PFSK-1 (cell line): ENCODE data around the gene ECE2.

Experiments
- FOXP2 ChIP-seq: optimal IDR thresholded peaks from 2 replicates; pipeline ENCODE3; 2011; ENCODE audit warnings: borderline replicate concordance, control low read depth, inconsistent platforms; ENCODE audit not compliant: insufficient read depth; ENCODE audit errors: extremely low read length, extremely low read depth
- POLR2AphosphoS5 ChIP-seq: IDR thresholded peaks from 2 replicates; pipeline ENCODE4 v1.6.1; 2012; ENCODE audit warnings: low read depth, mild to moderate bottlenecking, control low read depth, low read length, moderate library complexity
- SIN3A ChIP-seq: IDR thresholded peaks from 2 replicates; pipeline ENCODE4 v1.6.1; 2012; ENCODE audit warnings: mild to moderate bottlenecking, low read length, moderate library complexity, borderline replicate concordance; ENCODE audit not compliant: insufficient read depth
- TAF1 ChIP-seq: IDR thresholded peaks from 2 replicates; pipeline ENCODE4 v1.6.1; 2012; ENCODE audit warnings: low read length, control low read depth, borderline replicate concordance; ENCODE audit not compliant: insufficient read depth
- TF ChIP-seq, protein P1 (sequence below), 2 experiments: IDR thresholded peaks; 2 replicates each; pipeline versions ENCODE4 v1.6.1 to v1.8.0; 2011 to 2012; ENCODE audit warnings: low read depth in 2 of 2, low read length in 2 of 2, control low read depth in 1 of 2, inconsistent platforms in 1 of 2, mild to moderate bottlenecking in 1 of 2, moderate library complexity in 1 of 2; ENCODE audit not compliant: insufficient read depth in 1 of 2

The ECE2 gene

DNA sequence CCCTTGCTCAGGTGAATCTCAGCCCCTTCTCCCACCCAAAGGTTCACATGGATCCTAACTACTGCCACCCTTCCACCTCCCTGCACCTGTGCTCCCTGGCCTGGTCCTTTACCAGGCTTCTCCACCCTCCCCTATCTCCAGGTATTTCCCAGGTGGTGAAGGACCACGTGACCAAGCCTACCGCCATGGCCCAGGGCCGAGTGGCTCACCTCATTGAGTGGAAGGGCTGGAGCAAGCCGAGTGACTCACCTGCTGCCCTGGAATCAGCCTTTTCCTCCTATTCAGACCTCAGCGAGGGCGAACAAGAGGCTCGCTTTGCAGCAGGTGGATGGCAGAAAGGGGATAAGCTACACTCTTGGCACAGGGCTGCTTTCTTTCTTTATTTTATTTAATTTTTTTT, 66.1 kb downstream of the ECE2 start:
- TF ChIP-seq, protein P1, sequence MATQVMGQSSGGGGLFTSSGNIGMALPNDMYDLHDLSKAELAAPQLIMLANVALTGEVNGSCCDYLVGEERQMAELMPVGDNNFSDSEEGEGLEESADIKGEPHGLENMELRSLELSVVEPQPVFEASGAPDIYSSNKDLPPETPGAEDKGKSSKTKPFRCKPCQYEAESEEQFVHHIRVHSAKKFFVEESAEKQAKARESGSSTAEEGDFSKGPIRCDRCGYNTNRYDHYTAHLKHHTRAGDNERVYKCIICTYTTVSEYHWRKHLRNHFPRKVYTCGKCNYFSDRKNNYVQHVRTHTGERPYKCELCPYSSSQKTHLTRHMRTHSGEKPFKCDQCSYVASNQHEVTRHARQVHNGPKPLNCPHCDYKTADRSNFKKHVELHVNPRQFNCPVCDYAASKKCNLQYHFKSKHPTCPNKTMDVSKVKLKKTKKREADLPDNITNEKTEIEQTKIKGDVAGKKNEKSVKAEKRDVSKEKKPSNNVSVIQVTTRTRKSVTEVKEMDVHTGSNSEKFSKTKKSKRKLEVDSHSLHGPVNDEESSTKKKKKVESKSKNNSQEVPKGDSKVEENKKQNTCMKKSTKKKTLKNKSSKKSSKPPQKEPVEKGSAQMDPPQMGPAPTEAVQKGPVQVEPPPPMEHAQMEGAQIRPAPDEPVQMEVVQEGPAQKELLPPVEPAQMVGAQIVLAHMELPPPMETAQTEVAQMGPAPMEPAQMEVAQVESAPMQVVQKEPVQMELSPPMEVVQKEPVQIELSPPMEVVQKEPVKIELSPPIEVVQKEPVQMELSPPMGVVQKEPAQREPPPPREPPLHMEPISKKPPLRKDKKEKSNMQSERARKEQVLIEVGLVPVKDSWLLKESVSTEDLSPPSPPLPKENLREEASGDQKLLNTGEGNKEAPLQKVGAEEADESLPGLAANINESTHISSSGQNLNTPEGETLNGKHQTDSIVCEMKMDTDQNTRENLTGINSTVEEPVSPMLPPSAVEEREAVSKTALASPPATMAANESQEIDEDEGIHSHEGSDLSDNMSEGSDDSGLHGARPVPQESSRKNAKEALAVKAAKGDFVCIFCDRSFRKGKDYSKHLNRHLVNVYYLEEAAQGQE (IDR thresholded peaks at IDR 0.05; ENCODE audit: insufficient read depth in 1 of 2, low read depth in 2 of 2, low read length in 2 of 2) = no peak
- TF ChIP-seq TAF1 (no peak), FOXP2 (no peak), SIN3A (no peak), POLR2AphosphoS5 (no peak)
